Natural killer cell (primary cell): ENCODE data around the gene LNPK. TPM values are rescaled to one million over a fixed set of nuclear protein-coding genes. Genes with fewer than 3 reads are reported as not detected.
"Not testable (repeated sequence)": the region's sequence is repeated elsewhere in the genome, so short reads cannot be mapped to it uniquely, and the experiment has no call there.

Experiments
- ATAC-seq, 3 donors: fragments of 150-1000 bp in 2 of 3; fragments of 200-7000 bp in 1 of 3; cut with Tn5 transposase; 1 replicate in 1 of 3; 2 replicates in 2 of 3; pipeline ENCODE4 v1.10.0; 2021; ENCODE audit warnings: mild to moderate bottlenecking in 2 of 3, moderate library complexity in 2 of 3
- DNase-seq, 2 donors: peaks; one replicate each; pipeline versions ENCODE4 v3.0.0 to v3.0.0-alpha.2; 2013 to 2021; ENCODE audit warnings: mixed read lengths in 1 of 2
- H3K27ac ChIP-seq: one replicate; pipeline ENCODE4 v1.5.1; 2013; ENCODE audit warnings: mild to moderate bottlenecking, low read length
- H3K27me3 ChIP-seq: one replicate; pipeline ENCODE4 v1.6.1; 2013; ENCODE audit warnings: low read length; ENCODE audit not compliant: control insufficient read depth, insufficient read depth
- H3K36me3 ChIP-seq: one replicate; pipeline ENCODE4 v1.6.1; 2013; ENCODE audit warnings: low read length; ENCODE audit not compliant: control insufficient read depth, insufficient read depth
- H3K4me1 ChIP-seq: one replicate; pipeline ENCODE4 v1.6.1; 2013; ENCODE audit warnings: low read length; ENCODE audit not compliant: control insufficient read depth, insufficient read depth
- H3K4me3 ChIP-seq: one replicate; pipeline ENCODE4 v1.5.1; 2013; ENCODE audit warnings: low read length
- H3K9me3 ChIP-seq: one replicate; pipeline ENCODE4 v1.6.1; 2013; ENCODE audit warnings: low read length; ENCODE audit not compliant: control insufficient read depth, insufficient read depth
- H3K27ac Mint-ChIP-seq, 2 donors: one replicate each; pipeline ENCODE4 v1.8.0; 2022; ENCODE audit warnings: mild to moderate bottlenecking in 2 of 2, mixed read lengths in 2 of 2, moderate library complexity in 1 of 2
- H3K27me3 Mint-ChIP-seq, 2 donors: one replicate each; pipeline ENCODE4 v1.8.0; 2022; ENCODE audit warnings: low read depth in 2 of 2, mixed read lengths in 2 of 2
- H3K36me3 Mint-ChIP-seq: one replicate; pipeline ENCODE4 v1.8.0; 2022; ENCODE audit warnings: mixed read lengths
- H3K4me1 Mint-ChIP-seq, 2 donors: one replicate each; pipeline ENCODE4 v1.8.0; 2022; ENCODE audit warnings: mixed read lengths in 2 of 2
- H3K4me3 Mint-ChIP-seq: one replicate; pipeline ENCODE4 v1.8.0; 2022; ENCODE audit warnings: mild to moderate bottlenecking, moderate library complexity, mixed read lengths
- H3K9me3 Mint-ChIP-seq, 2 donors: one replicate each; pipeline ENCODE4 v1.8.0; 2022; ENCODE audit warnings: mixed read lengths in 2 of 2
- CTCF ChIP-seq: fragments of 200-600 bp; IDR thresholded peaks from one replicate; pipeline ENCODE4 v1.8.0; 2022; ENCODE audit warnings: antibody characterized with exemption
- WGBS: methylation state at CpG from one replicate; pipeline ENCODE4 v1.1.7; 2013; ENCODE audit warnings: missing lambda C conversion rate; ENCODE audit not compliant: insufficient coverage; 5-methylcytosine and 5-hydroxymethylcytosine counted together
- intact Hi-C: fragments of 100-400 bp; cut with micrococcal nuclease; formaldehyde crosslinking; loops from one replicate; pipeline ENCODE4 v1.14.2; 2022
- total RNA-seq, 4 donors: library from RNA; stranded (reverse); fragments of 120-200 nt in 1 of 4; gene quantifications; one replicate each; pipeline versions ENCODE4 v1.2.3 to v1.2.4, GENCODE V29; 2013 to 2022

Gene LNPK
- total RNA-seq, 3 donors from 2014 or later (not counting 1 experiment from before 2014, with no cell fraction given) = 23.9 to 29.9 (median 29.1) TPM

- no peaks in the 10 kb centered on the region for H3K4me1 ChIP-seq
- peaks cover 6% of the 10 kb centered on the region for H3K36me3 ChIP-seq
- H3K4me1 Mint-ChIP-seq = no peaks in the 10 kb centered on the region
- no peaks in the 10 kb centered on the region for H3K27me3 Mint-ChIP-seq
- no peaks in the 10 kb centered on the region for H3K9me3 ChIP-seq
- no peak overlapping the region for H3K27ac ChIP-seq
- no peak for TF ChIP-seq CTCF
- intact Hi-C loops = no loop called here
- H3K36me3 Mint-ChIP-seq = peaks cover 11% of the 10 kb centered on the region
- no peak for ATAC-seq
- WGBS = 88% methylated on average over 1 of the region's 3 CpGs
- no peak for DNase-seq
- H3K4me3 Mint-ChIP-seq = no peak overlapping the region
- no peak overlapping the region for H3K27ac Mint-ChIP-seq
- H3K4me3 ChIP-seq = no peak overlapping the region
- H3K9me3 Mint-ChIP-seq = no peaks in the 10 kb centered on the region
- no peaks in the 10 kb centered on the region for H3K27me3 ChIP-seq
These were observed 35.2 kb downstream of the LNPK start for GRCh38 chr2:175966839-175967238.

GRCh38 chr2:175965773-175966172, 36.3 kb downstream of the LNPK start:
- H3K9me3 Mint-ChIP-seq = no peaks in the 10 kb centered on the region
- H3K4me1 Mint-ChIP-seq = no peaks in the 10 kb centered on the region
- intact Hi-C loops = no loop called here
- peaks cover 20% of the 10 kb centered on the region for H3K36me3 Mint-ChIP-seq
- DNase-seq = no peak
- H3K27me3 ChIP-seq = no peaks in the 10 kb centered on the region
- no peak overlapping the region for H3K4me3 Mint-ChIP-seq
- no peak overlapping the region for H3K4me3 ChIP-seq
- no peak overlapping the region for H3K27ac Mint-ChIP-seq
- no peaks in the 10 kb centered on the region for H3K9me3 ChIP-seq
- 95% methylated on average over 3 of the region's 3 CpGs for WGBS
- H3K27me3 Mint-ChIP-seq = no peaks in the 10 kb centered on the region
- no peak for ATAC-seq
- no peaks in the 10 kb centered on the region for H3K4me1 ChIP-seq
- TF ChIP-seq CTCF = no peak
- no peak overlapping the region for H3K27ac ChIP-seq
- H3K36me3 ChIP-seq = peaks cover 6% of the 10 kb centered on the region

GRCh38 chr2:175964195-175964594, 37.9 kb downstream of the LNPK start:
- intact Hi-C loops = no loop called here
- Mint-ChIP-seq H3K4me3 (no peak overlapping the region), H3K27me3 (no peaks in the 10 kb centered on the region), H3K9me3 (no peaks in the 10 kb centered on the region), H3K36me3 (peaks cover 12% of the 10 kb centered on the region), H3K4me1 (no peaks in the 10 kb centered on the region), H3K27ac (no peak overlapping the region)
- no peaks in the 10 kb centered on the region for H3K9me3 ChIP-seq
- ATAC-seq = no peak
- H3K4me1 ChIP-seq = no peaks in the 10 kb centered on the region
- TF ChIP-seq CTCF = no peak
- H3K4me3 ChIP-seq = no peak overlapping the region
- 100% methylated on average over 3 of the region's 4 CpGs for WGBS
- no peak for DNase-seq
- no peaks in the 10 kb centered on the region for H3K27me3 ChIP-seq
- no peaks in the 10 kb centered on the region for H3K36me3 ChIP-seq
- H3K27ac ChIP-seq = no peak overlapping the region

GRCh38 chr2:175963171-175963570, 38.9 kb downstream of the LNPK start:
- H3K4me3 ChIP-seq, ATAC-seq, intact Hi-C loops, H3K4me3 Mint-ChIP-seq, H3K9me3 Mint-ChIP-seq, DNase-seq, H3K36me3 ChIP-seq, H3K4me1 Mint-ChIP-seq, H3K27ac ChIP-seq, H3K27ac Mint-ChIP-seq, H3K9me3 ChIP-seq, H3K27me3 Mint-ChIP-seq, H3K4me1 ChIP-seq, H3K27me3 ChIP-seq: not testable (repeated sequence)
- H3K36me3 Mint-ChIP-seq = peaks cover 20% of the 10 kb centered on the region
- WGBS = 100% methylated on average over 1 of the region's 2 CpGs
